CD4-positive, alpha-beta T cell (primary cell): ENCODE data around the gene PLSCR5. TPM values are rescaled to one million over a fixed set of nuclear protein-coding genes. Genes with fewer than 3 reads are reported as not detected.

Experiments used
- ATAC-seq: fragments of 200-7000 bp; cut with Tn5 transposase; one replicate; pipeline ENCODE4 v1.10.0; 2022; ENCODE audit warnings: mild to moderate bottlenecking; ENCODE audit not compliant: poor library complexity
- CTCF ChIA-PET: fragments of 350-600 bp; sonication (Branson Sonifier 250); formaldehyde crosslinking; loops from one replicate; lab custom pipeline; 2021; ENCODE audit warnings: antibody characterized with exemption, inconsistent platforms; lab: Charles Lee
- POLR2A ChIA-PET: fragments of 350-600 bp; sonication (Branson Sonifier 250); formaldehyde crosslinking; loops from one replicate; lab custom pipeline; 2021; ENCODE audit warnings: antibody characterized with exemption, inconsistent platforms; lab: Charles Lee
- DNase-seq, 14 experiments: peaks; one replicate each; pipeline ENCODE4 v3.0.0-alpha.2; 2013 to 2020; ENCODE audit warnings: mixed read lengths in 2 of 14
- H3K27ac ChIP-seq, 2 donors: one replicate each; pipeline versions ENCODE4 v1.5.1 to v1.7.0; 2013; ENCODE audit warnings: low read length in 2 of 2, low read depth in 1 of 2, mild to moderate bottlenecking in 1 of 2
- H3K27me3 ChIP-seq, 2 experiments: 1 replicate in 1 of 2; 2 replicates in 1 of 2; pipeline versions ENCODE4 v1.6.1 to v1.7.0; 2013; ENCODE audit warnings: low read length in 2 of 2, control low read depth in 1 of 2, mild to moderate bottlenecking in 1 of 2, moderate library complexity in 1 of 2; ENCODE audit not compliant: insufficient read depth in 2 of 2, control insufficient read depth in 1 of 2
- H3K36me3 ChIP-seq: one replicate; pipeline ENCODE4 v1.6.1; 2013; ENCODE audit warnings: low read length, control low read depth; ENCODE audit not compliant: insufficient read depth
- H3K4me1 ChIP-seq: one replicate; pipeline ENCODE4 v1.6.1; 2013; ENCODE audit warnings: low read length, control low read depth; ENCODE audit not compliant: insufficient read depth
- H3K4me3 ChIP-seq: one replicate; pipeline ENCODE4 v1.5.1; 2013; ENCODE audit warnings: mild to moderate bottlenecking, low read length, moderate library complexity
- H3K9me3 ChIP-seq, 2 experiments: 1 replicate in 1 of 2; 2 replicates in 1 of 2; pipeline versions ENCODE4 v1.6.1 to v1.7.0; 2013; ENCODE audit warnings: low read length in 2 of 2, mild to moderate bottlenecking in 2 of 2, control low read depth in 1 of 2, moderate library complexity in 1 of 2; ENCODE audit not compliant: control insufficient read depth in 1 of 2, insufficient read depth in 1 of 2
- H3K27ac Mint-ChIP-seq: one replicate; pipeline ENCODE4 v1.8.0; 2020; ENCODE audit warnings: mixed read lengths
- H3K27me3 Mint-ChIP-seq: one replicate; pipeline ENCODE4 v1.8.0; 2021; ENCODE audit warnings: mixed read lengths
- H3K36me3 Mint-ChIP-seq: one replicate; pipeline ENCODE4 v1.8.0; 2021; ENCODE audit warnings: low read depth, mixed read lengths
- H3K4me1 Mint-ChIP-seq: one replicate; pipeline ENCODE4 v1.8.0; 2021; ENCODE audit warnings: low read depth, mixed read lengths
- H3K4me3 Mint-ChIP-seq: one replicate; pipeline ENCODE4 v1.8.0; 2020; ENCODE audit warnings: mild to moderate bottlenecking, mixed read lengths
- H3K9me3 Mint-ChIP-seq: one replicate; pipeline ENCODE4 v1.8.0; 2020; ENCODE audit warnings: mixed read lengths
- CTCF ChIP-seq: fragments of 200-600 bp; IDR thresholded peaks from one replicate; pipeline ENCODE4 v1.8.0; 2022; ENCODE audit warnings: antibody characterized with exemption, mild to moderate bottlenecking
- intact Hi-C, 2 experiments: fragments of 100-400 bp; cut with DNase I in 1 of 2; cut with micrococcal nuclease in 1 of 2; formaldehyde crosslinking; loops; one replicate each; pipeline versions ENCODE4 v1.15.1 to v1.9.0; 2023 to 2025; cut with DNase I, micrococcal nuclease
- total RNA-seq, 174 experiments: library from RNA in 2 of 174; stranded (reverse) in 2 of 174; gene quantifications; one replicate each; pipeline ENCODE4 v1.2.3 and lab custom pipeline; 2021 to 2026

PLSCR5 gene
- total RNA-seq, 2 experiments from 2014 or later: not detected

- Mint-ChIP-seq H3K9me3 (no peaks in the 10 kb centered on the region), H3K36me3 (no peaks in the 10 kb centered on the region), H3K27ac (no peak overlapping the region), H3K4me1 (no peaks in the 10 kb centered on the region), H3K27me3 (no peaks in the 10 kb centered on the region), H3K4me3 (no peak overlapping the region)
- Histone ChIP-seq H3K4me1 (no peaks in the 10 kb centered on the region), H3K27ac (no peak overlapping the region), H3K4me3 (no peak overlapping the region), H3K27me3 (no peaks in the 10 kb centered on the region), H3K36me3 (no peaks in the 10 kb centered on the region), H3K9me3 (no peaks in the 10 kb centered on the region)
- POLR2A ChIA-PET: no interaction called here
- DNase-seq: no peak
- CTCF ChIA-PET: no interaction called here
- no peak for ATAC-seq
- intact Hi-C loops: no loop called here
- TF ChIP-seq CTCF: no peak
Measured at GRCh38 chr3:146561463-146561862, 43.7 kb downstream of the PLSCR5 start.

GRCh38 chr3:146560678-146561077 is 44.5 kb downstream of the PLSCR5 start:
- H3K4me1 Mint-ChIP-seq: no peaks in the 10 kb centered on the region
- H3K27ac Mint-ChIP-seq: no peak overlapping the region
- H3K27me3 Mint-ChIP-seq: no peaks in the 10 kb centered on the region
- H3K4me3 Mint-ChIP-seq: no peak overlapping the region
- H3K9me3 Mint-ChIP-seq: no peaks in the 10 kb centered on the region
- Histone ChIP-seq H3K4me3 (no peak overlapping the region), H3K36me3 (no peaks in the 10 kb centered on the region), H3K27ac (no peak overlapping the region), H3K27me3 (no peaks in the 10 kb centered on the region), H3K9me3 (no peaks in the 10 kb centered on the region), H3K4me1 (no peaks in the 10 kb centered on the region)
- POLR2A ChIA-PET: no interaction called here
- ATAC-seq (no peak), DNase-seq (no peak)
- CTCF ChIA-PET: interaction anchor here (0.8 kb wide), 1 partner anchor 9 kb away, joined by 3 read pairs; no protein-coding TSS in a partner anchor
- intact Hi-C loops: no loop called here
- no peaks in the 10 kb centered on the region for H3K36me3 Mint-ChIP-seq
- no peak for TF ChIP-seq CTCF

GRCh38 chr3:146559388-146559787 is 45.8 kb downstream of the PLSCR5 start:
- DNase-seq (no peak), ATAC-seq (no peak)
- no peak for TF ChIP-seq CTCF
- H3K4me3 ChIP-seq: no peak overlapping the region
- no peaks in the 10 kb centered on the region for H3K9me3 Mint-ChIP-seq
- intact Hi-C loops: no loop called here
- CTCF ChIA-PET: no interaction called here
- H3K27ac ChIP-seq: no peak overlapping the region
- no peaks in the 10 kb centered on the region for H3K36me3 Mint-ChIP-seq
- H3K27me3 Mint-ChIP-seq: no peaks in the 10 kb centered on the region
- no peaks in the 10 kb centered on the region for H3K4me1 Mint-ChIP-seq
- H3K4me3 Mint-ChIP-seq: no peak overlapping the region
- POLR2A ChIA-PET: no interaction called here
- no peaks in the 10 kb centered on the region for H3K4me1 ChIP-seq
- no peak overlapping the region for H3K27ac Mint-ChIP-seq
- H3K36me3 ChIP-seq: no peaks in the 10 kb centered on the region
- no peaks in the 10 kb centered on the region for H3K9me3 ChIP-seq
- H3K27me3 ChIP-seq: no peaks in the 10 kb centered on the region
